ENCODE results near the gene TPCN1. TPM values are rescaled to one million over a fixed set of nuclear protein-coding genes. Genes with fewer than 3 reads are reported as not detected.

Gene TPCN1
- total RNA-seq, 4 donors from 2014 or later: 29.4 to 52.0 (median 33.5) TPM

- DNase-seq (ENCODE audit: low spot score) (no peak), ATAC-seq (ENCODE audit: low FRiP score) (peak; percentile 17)
- no peak for TF ChIP-seq CTCF (IDR thresholded peaks at IDR 0.05)
Observed at GRCh38 chr12:113222730-113223531, 1.7 kb downstream of the TPCN1 start.

GRCh38 chr12:113224955-113225354 lies 3.7 kb downstream of the TPCN1 start:
- no peak for TF ChIP-seq CTCF (IDR thresholded peaks at IDR 0.05)
- ATAC-seq (ENCODE audit: low FRiP score): no peak
- DNase-seq (ENCODE audit: low spot score): no peak

GRCh38 chr12:113226696-113227568 lies 5.7 kb downstream of the TPCN1 start:
- ATAC-seq (ENCODE audit: low FRiP score) (no peak), DNase-seq (ENCODE audit: low spot score) (no peak)
- TF ChIP-seq CTCF (IDR thresholded peaks at IDR 0.05): no peak

- DNase-seq (ENCODE audit: low spot score): no peak
- TF ChIP-seq CTCF (IDR thresholded peaks at IDR 0.05): no peak
- ATAC-seq (ENCODE audit: low FRiP score): no peak
Observed at GRCh38 chr12:113227686-113228391, 6.6 kb downstream of the TPCN1 start.

- DNase-seq (ENCODE audit: low spot score) (no peak), ATAC-seq (ENCODE audit: low FRiP score) (no peak)
- no peak for TF ChIP-seq CTCF (IDR thresholded peaks at IDR 0.05)
Observed at GRCh38 chr12:113228394-113229028, 7.2 kb downstream of the TPCN1 start.

Data from omental fat pad (tissue), 4 donors.